Mesendoderm (in vitro differentiated cells): ENCODE results near the gene CDC16.
A peak's percentile ranks its signal among the peaks of the same experiment; 100 is the strongest.
"Not testable (repeated sequence)": the region's sequence is repeated elsewhere in the genome, so short reads cannot be mapped to it uniquely, and the experiment has no call there.

Source experiments
- DNase-seq: peaks from one replicate; pipeline ENCODE4 v3.0.0; 2013
- H2AK5ac ChIP-seq: 2 replicates; pipeline ENCODE4 v1.6.1; 2013; ENCODE audit warnings: low read length, inconsistent platforms
- H2BK120ac ChIP-seq: 2 replicates; pipeline ENCODE4 v1.6.1; 2013; ENCODE audit warnings: low read depth, mild to moderate bottlenecking, low read length, moderate library complexity, mixed read lengths
- H2BK15ac ChIP-seq: replicated peaks from 2 replicates; pipeline ENCODE4 v1.6.1; 2013; ENCODE audit warnings: low read depth, mild to moderate bottlenecking, moderate library complexity
- H2BK5ac ChIP-seq: 2 replicates; pipeline ENCODE4 v1.6.1; 2013; ENCODE audit warnings: low read length, inconsistent platforms
- H3K18ac ChIP-seq: 2 replicates; pipeline ENCODE4 v1.6.1; 2013; ENCODE audit warnings: mild to moderate bottlenecking, low read length, mixed read lengths
- H3K23ac ChIP-seq: one replicate; pipeline ENCODE4 v1.6.1; 2013; ENCODE audit warnings: low read length
- H3K27ac ChIP-seq: 2 replicates; pipeline ENCODE4 v1.5.1; 2013; ENCODE audit warnings: low read depth, mild to moderate bottlenecking, inconsistent platforms, low read length, moderate library complexity
- H3K27me3 ChIP-seq: 2 replicates; pipeline ENCODE4 v1.6.1; 2013; ENCODE audit warnings: low read length, control low read depth, mild to moderate bottlenecking, inconsistent platforms; ENCODE audit not compliant: insufficient read depth, poor library complexity
- H3K36me3 ChIP-seq: 2 replicates; pipeline ENCODE4 v1.6.1; 2013; ENCODE audit warnings: low read length, inconsistent platforms; ENCODE audit not compliant: control insufficient read depth, insufficient read depth
- H3K4ac ChIP-seq: one replicate; pipeline ENCODE4 v1.6.1; 2013; ENCODE audit warnings: low read depth, mild to moderate bottlenecking, low read length, moderate library complexity
- H3K4me1 ChIP-seq: 2 replicates; pipeline ENCODE4 v1.6.1; 2013; ENCODE audit warnings: low read depth, low read length, inconsistent platforms; ENCODE audit not compliant: control insufficient read depth
- H3K4me2 ChIP-seq: 2 replicates; pipeline ENCODE4 v1.6.1; 2013; ENCODE audit warnings: low read length
- H3K4me3 ChIP-seq: 2 replicates; pipeline ENCODE4 v1.5.1; 2013; ENCODE audit warnings: mild to moderate bottlenecking, low read length
- H3K56ac ChIP-seq: one replicate; pipeline ENCODE4 v1.6.1; 2013; ENCODE audit warnings: low read length
- H3K79me1 ChIP-seq: 2 replicates; pipeline ENCODE4 v1.6.1; 2013; ENCODE audit warnings: low read length, inconsistent platforms
- H3K79me2 ChIP-seq: 2 replicates; pipeline ENCODE4 v1.6.1; 2013; ENCODE audit warnings: mild to moderate bottlenecking, low read length; ENCODE audit not compliant: control insufficient read depth, insufficient read depth
- H3K9ac ChIP-seq: 2 replicates; pipeline ENCODE4 v1.6.1; 2013; ENCODE audit warnings: low read length, inconsistent platforms
- H4K5ac ChIP-seq: one replicate; pipeline ENCODE4 v1.6.1; 2013; ENCODE audit warnings: low read length
- H4K8ac ChIP-seq: one replicate; pipeline ENCODE4 v1.6.1; 2013; ENCODE audit warnings: low read depth, mild to moderate bottlenecking, control low read depth, low read length, moderate library complexity
- WGBS: extraction: QIAGEN DNeasy Blood & Tissue Kit; methylation state at CpG from one replicate; pipeline ENCODE4 v1.1.7; 2013; ENCODE audit warnings: low lambda C conversion rate, missing lambda C conversion rate; ENCODE audit not compliant: insufficient coverage; ENCODE audit errors: extremely low coverage; 5-methylcytosine and 5-hydroxymethylcytosine counted together

The CDC16 gene

DNA sequence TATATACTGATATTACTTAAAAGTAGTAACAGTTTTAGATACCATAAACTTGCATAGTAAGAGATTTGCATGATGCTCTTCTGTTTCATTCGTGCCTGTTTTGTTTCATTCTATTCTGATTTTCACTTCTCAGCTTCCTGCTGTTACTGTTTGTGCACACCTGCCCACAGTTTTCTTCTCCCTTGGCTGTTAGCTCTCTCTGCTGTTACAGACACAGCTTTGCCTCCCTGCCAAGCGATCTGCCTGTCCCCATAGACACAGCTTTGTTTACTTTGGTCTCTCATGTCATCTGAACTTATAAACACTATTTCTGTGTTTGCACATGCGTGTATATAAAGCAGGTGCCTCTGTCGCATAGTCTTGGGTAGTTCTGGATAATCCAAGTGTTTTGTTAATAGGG lies 25.3 kb downstream of the CDC16 start:
- Histone ChIP-seq H3K9ac (no peak overlapping the region), H4K5ac (no peak overlapping the region), H4K8ac (no peak overlapping the region), H2AK5ac (no peak overlapping the region), H2BK15ac (no peak overlapping the region), H3K23ac (no peak overlapping the region), H3K4me1 (peaks cover 2% of the 10 kb centered on the region), H3K18ac (no peak overlapping the region), H2BK120ac (no peak overlapping the region), H3K79me1 (peaks cover 2% of the 10 kb centered on the region), H2BK5ac (no peak overlapping the region), H3K4ac (no peak overlapping the region), H3K27me3 (no peaks in the 10 kb centered on the region), H3K4me2 (no peak overlapping the region), H3K79me2 (no peaks in the 10 kb centered on the region), H3K36me3 (peaks cover 13% of the 10 kb centered on the region), H3K56ac (no peak overlapping the region), H3K4me3 (no peak overlapping the region), H3K27ac (no peak overlapping the region)
- no CpG with 5 or more reads among the region's 4 CpGs for WGBS
- no peak for DNase-seq

DNA sequence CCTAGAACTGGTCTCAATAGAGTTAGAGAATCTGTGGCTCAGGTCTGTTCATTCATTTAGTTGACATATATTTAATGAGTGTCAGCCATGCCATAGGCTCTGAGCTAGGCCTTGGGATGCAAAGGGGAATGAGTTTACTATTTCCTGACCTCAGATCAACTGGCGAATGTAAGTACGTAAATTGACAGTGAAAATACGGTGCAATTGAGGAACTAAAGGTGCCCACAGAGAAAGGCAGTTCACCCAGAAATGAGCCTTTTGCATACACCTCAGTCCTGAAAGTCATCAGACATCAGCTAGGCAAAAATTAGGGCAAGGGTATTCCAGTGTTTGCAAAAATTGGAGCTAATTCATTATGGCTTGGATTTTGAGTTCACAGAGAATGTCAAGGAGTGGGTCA lies 26.1 kb downstream of the CDC16 start:
- Histone ChIP-seq H3K23ac (no peak overlapping the region), H3K4ac (no peak overlapping the region), H3K4me2 (no peak overlapping the region), H3K79me1 (peaks cover 2% of the 10 kb centered on the region), H3K27ac (peak overlapping the region; percentile 77), H4K5ac (no peak overlapping the region), H3K4me3 (no peak overlapping the region), H4K8ac (no peak overlapping the region), H3K18ac (no peak overlapping the region), H3K56ac (peak overlapping the region; percentile 57), H3K79me2 (no peaks in the 10 kb centered on the region), H3K4me1 (peaks cover 2% of the 10 kb centered on the region), H3K9ac (no peak overlapping the region), H2BK15ac (no peak overlapping the region), H2BK5ac (peak overlapping the region; percentile 63), H3K36me3 (peaks cover 11% of the 10 kb centered on the region), H2BK120ac (no peak overlapping the region), H2AK5ac (no peak overlapping the region), H3K27me3 (no peaks in the 10 kb centered on the region)
- WGBS: no CpG with 5 or more reads among the region's 3 CpGs
- no peak for DNase-seq

DNA sequence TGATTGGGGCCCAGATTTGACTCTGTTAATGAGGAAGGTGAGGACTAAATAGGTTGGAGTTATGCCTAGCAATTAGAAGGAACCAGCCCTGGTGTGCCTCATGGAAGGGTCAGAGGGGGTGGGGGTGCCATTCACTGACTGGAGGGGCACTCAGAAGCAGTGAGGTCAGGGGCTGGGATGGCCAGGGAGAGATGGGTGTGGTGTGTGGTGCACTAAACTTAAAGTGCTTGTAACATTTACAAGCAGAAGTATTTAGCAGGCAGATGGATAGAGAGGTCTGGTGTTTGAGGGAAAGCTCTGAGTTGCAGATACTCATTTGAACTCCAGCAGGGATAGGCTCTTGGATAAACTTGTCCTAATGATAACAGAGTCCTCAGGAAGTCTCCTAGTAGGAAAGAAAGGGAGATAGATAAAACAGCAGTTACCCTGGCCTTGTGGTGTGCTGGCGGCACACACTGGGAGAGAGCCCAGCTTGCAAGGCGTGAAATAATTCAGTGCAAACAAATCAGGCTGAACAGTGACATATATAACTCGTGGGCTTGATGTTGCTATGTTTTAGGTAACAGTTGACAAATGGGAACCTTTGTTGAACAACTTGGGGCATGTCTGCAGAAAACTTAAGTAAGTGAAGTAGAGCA lies 26.8 kb downstream of the CDC16 start:
- DNase-seq: peak; percentile 91
- peak overlapping the region; percentile 59 for H3K56ac ChIP-seq
- no peaks in the 10 kb centered on the region for H3K79me2 ChIP-seq
- no peak overlapping the region for H2BK120ac ChIP-seq
- WGBS: no CpG with 5 or more reads among the region's 3 CpGs
- H4K5ac ChIP-seq: no peak overlapping the region
- no peak overlapping the region for H3K4me3 ChIP-seq
- peaks cover 2% of the 10 kb centered on the region for H3K4me1 ChIP-seq
- peaks cover 11% of the 10 kb centered on the region for H3K36me3 ChIP-seq
- no peak overlapping the region for H3K9ac ChIP-seq
- peak overlapping the region; percentile 77 for H3K27ac ChIP-seq
- H3K4me2 ChIP-seq: no peak overlapping the region
- H3K18ac ChIP-seq: no peak overlapping the region
- H4K8ac ChIP-seq: no peak overlapping the region
- no peak overlapping the region for H3K4ac ChIP-seq
- no peak overlapping the region for H2BK5ac ChIP-seq
- H2BK15ac ChIP-seq: no peak overlapping the region
- H3K23ac ChIP-seq: no peak overlapping the region
- no peak overlapping the region for H2AK5ac ChIP-seq
- peaks cover 2% of the 10 kb centered on the region for H3K79me1 ChIP-seq
- H3K27me3 ChIP-seq: no peaks in the 10 kb centered on the region

DNA sequence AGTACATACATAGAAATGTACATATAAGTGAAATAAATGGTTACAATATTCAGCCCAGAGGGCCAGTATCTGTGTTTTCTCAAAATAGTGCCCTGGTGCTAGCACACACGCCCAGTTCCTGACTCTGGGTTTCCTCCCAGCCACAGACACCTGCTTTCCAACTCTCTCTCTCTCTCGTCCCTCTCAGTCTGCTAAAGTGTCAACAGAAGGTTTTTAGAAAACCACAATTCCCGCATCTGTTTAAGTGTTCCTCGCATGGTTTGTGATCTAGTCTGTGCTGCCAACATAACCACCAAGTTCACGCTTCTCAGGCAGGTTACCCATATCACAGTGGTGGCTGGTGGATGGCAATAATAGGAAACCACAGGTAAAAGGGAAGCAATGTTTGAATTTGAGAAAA lies 28.9 kb downstream of the CDC16 start:
- H3K79me1 ChIP-seq: peaks cover 2% of the 10 kb centered on the region

DNA sequence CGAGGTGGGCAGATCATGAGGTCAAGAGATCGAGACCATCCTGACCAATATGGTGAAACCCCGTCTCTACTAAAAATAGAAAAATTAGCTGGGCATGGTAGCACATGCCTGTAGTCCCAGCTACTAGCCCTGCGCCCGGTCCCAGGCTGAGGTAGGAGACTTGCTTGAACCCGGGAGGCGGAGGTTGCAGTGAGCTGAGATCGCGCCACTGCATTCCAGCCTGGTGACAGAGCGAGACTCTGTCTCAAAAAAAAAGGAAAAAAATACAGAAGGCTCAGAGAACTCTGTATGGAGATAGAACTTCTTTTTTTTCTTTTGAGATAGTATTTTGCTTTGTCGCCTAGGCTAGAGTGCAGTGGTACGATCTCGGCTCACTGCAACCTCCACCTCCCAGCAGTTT lies 29.6 kb downstream of the CDC16 start:
- H3K18ac ChIP-seq, H2AK5ac ChIP-seq, H3K27me3 ChIP-seq, H2BK120ac ChIP-seq, H3K79me2 ChIP-seq, H3K4me2 ChIP-seq, H4K5ac ChIP-seq, H3K23ac ChIP-seq, H4K8ac ChIP-seq, H3K56ac ChIP-seq, H3K4me3 ChIP-seq, H3K4me1 ChIP-seq, DNase-seq, H3K9ac ChIP-seq, H3K27ac ChIP-seq, H2BK15ac ChIP-seq, H2BK5ac ChIP-seq, H3K4ac ChIP-seq, H3K79me1 ChIP-seq: not testable (repeated sequence)
- no CpG with 5 or more reads among the region's 13 CpGs for WGBS
- H3K36me3 ChIP-seq: peaks cover 12% of the 10 kb centered on the region

More for the DNA sequence above, 28.9 kb downstream of the CDC16 start:
- no peak overlapping the region for H3K23ac ChIP-seq
- no peak overlapping the region for H3K9ac ChIP-seq
- no peak overlapping the region for H2AK5ac ChIP-seq
- no peak overlapping the region for H3K27ac ChIP-seq
- H2BK5ac ChIP-seq: no peak overlapping the region
- H3K4me3 ChIP-seq: no peak overlapping the region
- H3K56ac ChIP-seq: no peak overlapping the region
- no peak overlapping the region for H4K8ac ChIP-seq
- no peak overlapping the region for H4K5ac ChIP-seq
- H2BK120ac ChIP-seq: no peak overlapping the region
- DNase-seq: no peak
- no peaks in the 10 kb centered on the region for H3K27me3 ChIP-seq
- peaks cover 2% of the 10 kb centered on the region for H3K4me1 ChIP-seq
- no peak overlapping the region for H3K4me2 ChIP-seq
- no peak overlapping the region for H3K18ac ChIP-seq
- no peak overlapping the region for H3K4ac ChIP-seq
- WGBS: no CpG with 5 or more reads among the region's 5 CpGs
- no peak overlapping the region for H2BK15ac ChIP-seq
- H3K36me3 ChIP-seq: peaks cover 10% of the 10 kb centered on the region
- no peaks in the 10 kb centered on the region for H3K79me2 ChIP-seq
